ENCODE results near the gene JADE1. TPM values are rescaled to one million over a fixed set of nuclear protein-coding genes. Genes with fewer than 3 reads are reported as not detected.

JADE1 gene
- total RNA-seq, 1 donor from 2014 or later = 6.6 TPM

GRCh38 chr4:128840711-128841318, 31.3 kb downstream of the JADE1 start:
- FAIRE-seq (no peak), DNase-seq (ENCODE audit: low read depth) (no peak)
- no peak for TF ChIP-seq CTCF (IDR thresholded peaks at IDR 0.05; ENCODE audit: insufficient read depth, low read length, severe bottlenecking)
- Histone ChIP-seq H3K4me3 (ENCODE audit: low read depth, low read length) (no peak overlapping the region), H3K36me3 (ENCODE audit: control insufficient read depth, insufficient read depth, low read length) (peaks cover 1% of the 10 kb centered on the region), H3K27me3 (ENCODE audit: control insufficient read depth, insufficient read depth, low read length) (no peaks in the 10 kb centered on the region)

GRCh38 chr4:128841402-128841801, 31.9 kb downstream of the JADE1 start:
- no peak for FAIRE-seq
- no peak for TF ChIP-seq CTCF (IDR thresholded peaks at IDR 0.05; ENCODE audit: insufficient read depth, low read length, severe bottlenecking)
- no peak overlapping the region for H3K4me3 ChIP-seq (ENCODE audit: low read depth, low read length)
- DNase-seq (ENCODE audit: low read depth) = peak; percentile 39
- peaks cover 1% of the 10 kb centered on the region for H3K36me3 ChIP-seq (ENCODE audit: control insufficient read depth, insufficient read depth, low read length)
- no peaks in the 10 kb centered on the region for H3K27me3 ChIP-seq (ENCODE audit: control insufficient read depth, insufficient read depth, low read length)

GRCh38 chr4:128844931-128845330, 35.4 kb downstream of the JADE1 start:
- no peak overlapping the region for H3K4me3 ChIP-seq (ENCODE audit: low read depth, low read length)
- H3K36me3 ChIP-seq (ENCODE audit: control insufficient read depth, insufficient read depth, low read length) = peaks cover 2% of the 10 kb centered on the region
- no peak for FAIRE-seq
- H3K27me3 ChIP-seq (ENCODE audit: control insufficient read depth, insufficient read depth, low read length) = no peaks in the 10 kb centered on the region
- no peak for TF ChIP-seq CTCF (IDR thresholded peaks at IDR 0.05; ENCODE audit: insufficient read depth, low read length, severe bottlenecking)
- DNase-seq (ENCODE audit: low read depth) = no peak

GRCh38 chr4:128846063-128846462, 36.6 kb downstream of the JADE1 start:
- TF ChIP-seq CTCF (IDR thresholded peaks at IDR 0.05; ENCODE audit: insufficient read depth, low read length, severe bottlenecking) = no peak
- FAIRE-seq (no peak), DNase-seq (ENCODE audit: low read depth) (peak; percentile 20)
- H3K27me3 ChIP-seq (ENCODE audit: control insufficient read depth, insufficient read depth, low read length) = no peaks in the 10 kb centered on the region
- no peak overlapping the region for H3K4me3 ChIP-seq (ENCODE audit: low read depth, low read length)
- H3K36me3 ChIP-seq (ENCODE audit: control insufficient read depth, insufficient read depth, low read length) = peaks cover 4% of the 10 kb centered on the region

GRCh38 chr4:128847082-128847724, 37.7 kb downstream of the JADE1 start:
- FAIRE-seq (peak; percentile 70), DNase-seq (ENCODE audit: low read depth) (peak; percentile 27)
- Histone ChIP-seq H3K4me3 (ENCODE audit: low read depth, low read length) (no peak overlapping the region), H3K27me3 (ENCODE audit: control insufficient read depth, insufficient read depth, low read length) (no peaks in the 10 kb centered on the region), H3K36me3 (ENCODE audit: control insufficient read depth, insufficient read depth, low read length) (peaks cover 4% of the 10 kb centered on the region)
- TF ChIP-seq CTCF (IDR thresholded peaks at IDR 0.05; ENCODE audit: insufficient read depth, low read length, severe bottlenecking) = no peak

Data from bronchial epithelial cell (primary cell).